Measurements from ENCODE around the gene TMEM183A. TPM values are rescaled to one million over a fixed set of nuclear protein-coding genes. Genes with fewer than 3 reads are reported as not detected.
"Not testable (repeated sequence)": the region's sequence is repeated elsewhere in the genome, so short reads cannot be mapped to it uniquely, and the experiment has no call there.

The TMEM183A gene
- polyA plus RNA-seq, 1 experiment, result 103 TPM

DNA sequence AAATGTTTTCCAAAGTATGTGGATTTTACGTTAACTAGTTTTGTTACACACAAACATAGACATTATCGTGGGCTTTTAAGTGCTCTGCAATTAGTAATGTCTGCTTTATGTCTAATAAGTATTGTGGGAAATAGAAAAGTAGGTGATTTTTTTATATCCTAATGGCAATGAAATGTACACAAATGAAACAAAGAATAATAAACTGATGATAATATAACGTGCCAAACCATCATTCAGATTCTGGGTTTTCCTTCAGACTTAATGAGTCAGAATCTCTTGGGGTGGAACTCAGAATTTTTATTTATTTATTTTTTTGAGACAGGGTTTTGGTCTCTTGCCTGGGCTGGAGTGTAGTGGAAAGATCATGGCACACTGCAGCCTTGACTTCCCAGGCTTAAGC, 2.0 kb downstream of the TMEM183A start:
- H3K36me3 ChIP-seq (ENCODE audit: control insufficient read depth, insufficient read depth, low read length), result peaks cover 5% of the 10 kb centered on the region
- DNase-seq (ENCODE audit: low read depth), result no peak
- H3K4me3 ChIP-seq (ENCODE audit: low read depth, low read length), result no peak overlapping the region
- no peaks in the 10 kb centered on the region for H3K27me3 ChIP-seq (ENCODE audit: control insufficient read depth, insufficient read depth, low read length)
- TF ChIP-seq, protein P1, sequence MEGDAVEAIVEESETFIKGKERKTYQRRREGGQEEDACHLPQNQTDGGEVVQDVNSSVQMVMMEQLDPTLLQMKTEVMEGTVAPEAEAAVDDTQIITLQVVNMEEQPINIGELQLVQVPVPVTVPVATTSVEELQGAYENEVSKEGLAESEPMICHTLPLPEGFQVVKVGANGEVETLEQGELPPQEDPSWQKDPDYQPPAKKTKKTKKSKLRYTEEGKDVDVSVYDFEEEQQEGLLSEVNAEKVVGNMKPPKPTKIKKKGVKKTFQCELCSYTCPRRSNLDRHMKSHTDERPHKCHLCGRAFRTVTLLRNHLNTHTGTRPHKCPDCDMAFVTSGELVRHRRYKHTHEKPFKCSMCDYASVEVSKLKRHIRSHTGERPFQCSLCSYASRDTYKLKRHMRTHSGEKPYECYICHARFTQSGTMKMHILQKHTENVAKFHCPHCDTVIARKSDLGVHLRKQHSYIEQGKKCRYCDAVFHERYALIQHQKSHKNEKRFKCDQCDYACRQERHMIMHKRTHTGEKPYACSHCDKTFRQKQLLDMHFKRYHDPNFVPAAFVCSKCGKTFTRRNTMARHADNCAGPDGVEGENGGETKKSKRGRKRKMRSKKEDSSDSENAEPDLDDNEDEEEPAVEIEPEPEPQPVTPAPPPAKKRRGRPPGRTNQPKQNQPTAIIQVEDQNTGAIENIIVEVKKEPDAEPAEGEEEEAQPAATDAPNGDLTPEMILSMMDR (IDR thresholded peaks at IDR 0.05; ENCODE audit: insufficient read depth, low read depth, low read length), result no peak
- CTCF ChIA-PET, result interaction anchor here (0.8 to 1.9 kb wide), 4 partner anchors 10 to 260 kb away, joined by 3 to 10 read pairs (median 4); partner anchors contain the start of gene PPFIA4
- POLR2A ChIA-PET, result no interaction called here

DNA sequence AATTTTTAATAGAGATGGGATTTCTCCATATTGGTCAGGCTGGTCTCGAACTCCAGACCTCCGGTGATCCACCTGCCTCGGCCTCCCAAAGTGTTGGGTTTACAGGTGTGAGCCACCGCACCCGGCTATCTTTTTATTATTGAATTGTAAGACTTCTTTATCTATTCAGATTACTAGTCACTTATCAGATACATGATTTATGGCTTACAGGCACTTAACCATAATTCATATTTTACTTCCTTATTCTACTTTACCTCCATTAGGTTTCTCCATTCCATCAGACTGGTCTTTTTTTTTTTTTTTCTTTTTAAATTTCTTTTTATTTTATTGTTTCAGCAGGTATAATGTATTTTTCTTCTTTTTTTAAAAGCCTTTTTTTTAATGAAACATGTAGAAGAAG, 4.4 kb downstream of the TMEM183A start:
- H3K36me3 ChIP-seq (ENCODE audit: control insufficient read depth, insufficient read depth, low read length), result peaks cover 13% of the 10 kb centered on the region
- no peak overlapping the region for H3K4me3 ChIP-seq (ENCODE audit: low read depth, low read length)
- TF ChIP-seq, protein P1 (IDR thresholded peaks at IDR 0.05; ENCODE audit: insufficient read depth, low read depth, low read length), result no peak
- DNase-seq (ENCODE audit: low read depth), result no peak
- H3K27me3 ChIP-seq (ENCODE audit: control insufficient read depth, insufficient read depth, low read length), result no peaks in the 10 kb centered on the region
- ChIA-PET POLR2A (no interaction called here), CTCF (no interaction called here)

DNA sequence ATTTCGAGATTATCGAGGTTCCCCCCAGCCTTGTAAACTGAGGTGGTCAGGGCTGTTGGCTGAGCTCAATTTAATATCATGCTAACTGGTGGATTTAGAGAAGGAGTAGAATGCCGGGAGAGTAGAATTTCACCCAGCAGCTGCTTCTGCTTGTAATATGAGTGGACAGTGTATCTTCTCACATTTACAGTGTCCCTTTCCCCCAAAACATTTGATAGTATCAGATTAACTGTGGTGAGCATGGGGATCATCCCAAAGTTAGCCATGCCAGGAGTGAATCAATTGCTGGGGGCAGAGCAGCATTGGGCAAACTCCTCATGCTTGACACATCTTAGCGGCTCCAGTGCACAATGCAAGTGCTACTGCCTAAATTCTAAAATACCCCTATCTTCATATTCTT, 9.9 kb downstream of the TMEM183A start:
- TF ChIP-seq, protein P1 (IDR thresholded peaks at IDR 0.05; ENCODE audit: insufficient read depth, low read depth, low read length), result no peak
- POLR2A ChIA-PET, result no interaction called here
- Histone ChIP-seq H3K36me3 (ENCODE audit: control insufficient read depth, insufficient read depth, low read length) (peaks cover 30% of the 10 kb centered on the region), H3K4me3 (ENCODE audit: low read depth, low read length) (no peak overlapping the region), H3K27me3 (ENCODE audit: control insufficient read depth, insufficient read depth, low read length) (no peaks in the 10 kb centered on the region)
- CTCF ChIA-PET, result interaction anchor here (0.9 kb wide), 1 partner anchor 18 kb away, joined by 3 read pairs; no protein-coding TSS in a partner anchor
- no peak for DNase-seq (ENCODE audit: low read depth)

DNA sequence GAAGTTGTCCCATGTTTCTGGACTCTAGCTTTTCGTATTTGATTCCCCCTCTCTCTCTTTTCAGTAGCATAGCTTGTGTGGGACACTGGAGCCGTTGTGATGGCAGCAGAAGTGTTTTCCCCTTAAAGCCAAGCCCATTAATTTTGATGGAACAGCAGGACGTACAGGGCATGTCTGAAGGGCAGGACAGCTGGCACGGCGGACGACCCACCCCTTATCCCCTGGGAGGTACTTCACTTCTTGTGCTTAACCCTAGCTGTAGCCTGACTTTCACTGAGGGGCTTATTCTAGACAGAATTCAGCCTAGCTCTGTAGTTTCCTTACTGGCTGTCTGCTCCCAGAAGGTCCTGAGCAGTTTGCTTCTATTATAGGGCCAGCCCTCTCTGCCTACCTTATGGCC, 10.5 kb downstream of the TMEM183A start:
- ChIA-PET POLR2A (no interaction called here), CTCF (no interaction called here)
- no peak for DNase-seq (ENCODE audit: low read depth)
- H3K36me3 ChIP-seq (ENCODE audit: control insufficient read depth, insufficient read depth, low read length), result peaks cover 30% of the 10 kb centered on the region
- H3K4me3 ChIP-seq (ENCODE audit: low read depth, low read length), result no peak overlapping the region
- TF ChIP-seq, protein P1 (IDR thresholded peaks at IDR 0.05; ENCODE audit: insufficient read depth, low read depth, low read length), result no peak
- no peaks in the 10 kb centered on the region for H3K27me3 ChIP-seq (ENCODE audit: control insufficient read depth, insufficient read depth, low read length)

DNA sequence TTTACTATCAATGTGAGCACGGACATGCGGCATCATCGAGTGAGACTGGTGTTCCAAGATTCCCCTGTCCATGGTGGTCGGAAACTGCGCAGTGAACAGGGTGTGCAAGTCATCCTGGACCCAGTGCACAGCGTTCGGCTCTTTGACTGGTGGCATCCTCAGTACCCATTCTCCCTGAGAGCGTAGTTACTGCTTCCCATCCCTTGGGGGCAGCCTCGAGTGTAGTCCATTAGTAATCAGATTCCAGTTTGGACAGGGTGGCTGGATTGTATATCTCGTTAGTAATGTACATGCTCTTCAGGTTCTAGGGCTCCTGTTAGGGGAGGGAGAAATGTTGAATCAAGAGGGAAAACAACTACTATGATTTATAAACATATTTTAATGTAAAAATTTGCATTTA, 15.7 kb downstream of the TMEM183A start:
- CTCF ChIA-PET, result interaction anchor here (0.6 to 2.1 kb wide), 5 partner anchors 10 to 246 kb away, joined by 3 to 5 read pairs (median 3); no protein-coding TSS in a partner anchor
- peaks cover 13% of the 10 kb centered on the region for H3K36me3 ChIP-seq (ENCODE audit: control insufficient read depth, insufficient read depth, low read length)
- DNase-seq (ENCODE audit: low read depth); H3K4me3 ChIP-seq (ENCODE audit: low read depth, low read length); H3K27me3 ChIP-seq (ENCODE audit: control insufficient read depth, insufficient read depth, low read length); POLR2A ChIA-PET: not testable (repeated sequence)

DNA sequence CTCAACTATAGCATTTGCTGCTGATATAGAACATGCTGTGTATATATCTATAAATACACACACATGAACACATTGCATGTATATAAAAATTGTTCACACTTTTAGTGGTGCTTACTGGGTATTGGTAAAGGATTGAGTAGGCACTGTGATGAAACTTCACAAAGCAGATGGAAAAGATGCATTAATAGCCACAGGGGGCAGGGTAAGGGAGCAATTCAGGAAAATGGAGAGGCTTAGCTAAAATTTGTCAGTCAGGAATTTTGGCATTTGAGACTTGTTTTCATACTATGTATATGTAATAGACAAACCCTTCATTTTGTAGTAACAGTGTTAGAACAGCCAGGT, 18.5 kb downstream of the TMEM183A start:
- ChIA-PET POLR2A (no interaction called here), CTCF (interaction anchor here (1.0 to 6.9 kb wide), 6 partner anchors 10 to 243 kb away, joined by 3 to 61 read pairs (median 4); no protein-coding TSS in a partner anchor)
- Histone ChIP-seq H3K27me3 (ENCODE audit: control insufficient read depth, insufficient read depth, low read length) (peaks cover 1% of the 10 kb centered on the region), H3K4me3 (ENCODE audit: low read depth, low read length) (no peak overlapping the region), H3K36me3 (ENCODE audit: control insufficient read depth, insufficient read depth, low read length) (peaks cover 4% of the 10 kb centered on the region)
- TF ChIP-seq, protein P1 (IDR thresholded peaks at IDR 0.05; ENCODE audit: insufficient read depth, low read depth, low read length), result no peak
- no peak for DNase-seq (ENCODE audit: low read depth)

Measured in BJ (cell line).